ENCODE data around the gene ERVFRD-1. TPM values are rescaled to one million over a fixed set of nuclear protein-coding genes. Genes with fewer than 3 reads are reported as not detected.

The ERVFRD-1 gene
- total and polyA plus RNA-seq, 2 of the 13 experiments (the other 11 are each of a cell fraction or from before 2014, with no cell fraction given), result not detected

- TF ChIP-seq ZNF549 (CRISPR knock-in tag; IDR thresholded peaks at IDR 0.05), result no peak
- TF ChIP-seq RCOR2 (CRISPR knock-in tag; IDR thresholded peaks at IDR 0.05), result no peak; the same call in 1 of the 2 replicates
- peak; percentile 87 for TF ChIP-seq GATAD2A (CRISPR knock-in tag; IDR thresholded peaks at IDR 0.05)
- no peak for TF ChIP-seq ZBTB44 (CRISPR knock-in tag; IDR thresholded peaks at IDR 0.05)
- no peak for TF ChIP-seq PAF1 (CRISPR knock-in tag; IDR thresholded peaks at IDR 0.05)
- TF ChIP-seq ZNF264 (CRISPR knock-in tag; IDR thresholded peaks at IDR 0.05), result no peak
- TF ChIP-seq MED1 (CRISPR knock-in tag; IDR thresholded peaks at IDR 0.05), result peak; percentile 61
- no peak for TF ChIP-seq ZNF326 (CRISPR knock-in tag; IDR thresholded peaks at IDR 0.05; ENCODE audit: borderline replicate concordance)
- no peak for TF ChIP-seq ESRRA (CRISPR knock-in tag; IDR thresholded peaks at IDR 0.05; ENCODE audit: low read depth)
- TF ChIP-seq ZNF660 (CRISPR knock-in tag; IDR thresholded peaks at IDR 0.05; ENCODE audit: borderline replicate concordance, low read depth), result no peak
- TF ChIP-seq ZNF572 (CRISPR knock-in tag; IDR thresholded peaks at IDR 0.05), result no peak
- no peak for TF ChIP-seq ZMYM2 (CRISPR knock-in tag; IDR thresholded peaks at IDR 0.05)
- peak; percentile 69; the same call in 1 of the 2 replicates for TF ChIP-seq FOXP4 (CRISPR knock-in tag; IDR thresholded peaks at IDR 0.05)
- no peak for TF ChIP-seq ZNF850 (CRISPR knock-in tag; conservative IDR thresholded peaks at IDR 0.05)
- TF ChIP-seq SRSF4 (IDR thresholded peaks at IDR 0.05; ENCODE audit: low read depth, low read length, poor library complexity, severe bottlenecking), result no peak
- no peak for TF ChIP-seq TEAD2 (CRISPR knock-in tag; IDR thresholded peaks at IDR 0.05)
- no peak for TF ChIP-seq THYN1 (CRISPR knock-in tag; IDR thresholded peaks at IDR 0.05; ENCODE audit: borderline replicate concordance, low read depth)
- no peak for TF ChIP-seq PAWR (CRISPR knock-in tag; IDR thresholded peaks at IDR 0.05; ENCODE audit: borderline replicate concordance)
- TF ChIP-seq ZZZ3 (CRISPR knock-in tag; IDR thresholded peaks at IDR 0.05; ENCODE audit: borderline replicate concordance), result no peak
- no peak for TF ChIP-seq ZNF780A (CRISPR knock-in tag; IDR thresholded peaks at IDR 0.05)
- TF ChIP-seq FOXO4 (CRISPR knock-in tag; conservative IDR thresholded peaks at IDR 0.05), result no peak
- TF ChIP-seq ZNF629 (CRISPR knock-in tag; conservative IDR thresholded peaks at IDR 0.05), result no peak
- no peak for TF ChIP-seq ZNF263 (CRISPR knock-in tag; IDR thresholded peaks at IDR 0.05)
- no peak for TF ChIP-seq ZNF530 (CRISPR knock-in tag; IDR thresholded peaks at IDR 0.05; ENCODE audit: low read depth)
- no peak for TF ChIP-seq ZSCAN9 (CRISPR knock-in tag; IDR thresholded peaks at IDR 0.05; ENCODE audit: borderline replicate concordance)
- no peak for TF ChIP-seq RARG (CRISPR knock-in tag; IDR thresholded peaks at IDR 0.05; ENCODE audit: low read depth)
- no peak for TF ChIP-seq SMAD1 (CRISPR knock-in tag; IDR thresholded peaks at IDR 0.05; ENCODE audit: borderline replicate concordance, low read depth)
- no peak for TF ChIP-seq KMT2A (CRISPR knock-in tag; IDR thresholded peaks at IDR 0.05)
Measured at GRCh38 chr6:11055127-11055627, 56.3 kb downstream of the ERVFRD-1 start (continued).

Measured in HepG2 (cell line).